HEK293T (cell line): ENCODE results near the gene COG3.

Experiments
- CTCF ChIA-PET: fragments of 350-600 bp; formaldehyde crosslinking; extraction: SDS; loops from one replicate; lab custom pipeline; 2021; ENCODE audit warnings: antibody characterized with exemption, inconsistent platforms; lab: Yijun Ruan, JAX
- POLR2A ChIA-PET: fragments of 350-600 bp; formaldehyde crosslinking; extraction: SDS; loops from one replicate; lab custom pipeline; 2020; ENCODE audit warnings: antibody characterized with exemption, inconsistent platforms; lab: Yijun Ruan, JAX
- DNase-seq: peaks from one replicate; pipeline ENCODE4 v3.0.0; 2012; ENCODE audit warnings: mixed read lengths; ENCODE audit errors: extremely low spot score
- ARNT ChIP-seq: fragments of 450-650 bp; IDR thresholded peaks from 2 replicates; pipeline ENCODE4 v1.6.1; 2017; ENCODE audit warnings: mild to moderate bottlenecking
- BHLHE40 ChIP-seq: fragments of 450-650 bp; IDR thresholded peaks from 2 replicates; pipeline ENCODE4 v1.6.1; 2016; ENCODE audit warnings: mild to moderate bottlenecking, moderate library complexity, borderline replicate concordance
- CTBP1 ChIP-seq: fragments of 450-650 bp; IDR thresholded peaks from 2 replicates; pipeline ENCODE4 v1.6.1; 2016; ENCODE audit warnings: borderline replicate concordance
- ELF4 ChIP-seq: fragments of 450-650 bp; IDR thresholded peaks from 2 replicates; pipeline ENCODE4 v1.6.1; 2017; ENCODE audit warnings: antibody characterized with exemption
- FOXA1 ChIP-seq: fragments of 450-650 bp; IDR thresholded peaks from 2 replicates; pipeline ENCODE4 v1.6.1; 2016; ENCODE audit warnings: mild to moderate bottlenecking
- FOXK2 ChIP-seq: fragments of 450-650 bp; IDR thresholded peaks from 2 replicates; pipeline ENCODE4 v1.6.1; 2016; ENCODE audit warnings: mild to moderate bottlenecking
- FOXM1 ChIP-seq: fragments of 450-650 bp; IDR thresholded peaks from 2 replicates; pipeline ENCODE4 v1.6.1; 2017; ENCODE audit warnings: mild to moderate bottlenecking, borderline replicate concordance
- HDGF ChIP-seq: fragments of 450-650 bp; IDR thresholded peaks from 2 replicates; pipeline ENCODE4 v1.6.1; 2017; ENCODE audit warnings: antibody characterized with exemption, borderline replicate concordance
- L3MBTL2 ChIP-seq: fragments of 450-650 bp; conservative IDR thresholded peaks from 2 replicates; pipeline ENCODE4 v1.6.1; 2016; ENCODE audit warnings: mild to moderate bottlenecking
- LEF1 ChIP-seq: fragments of 450-650 bp; IDR thresholded peaks from 2 replicates; pipeline ENCODE4 v1.6.1; 2017; ENCODE audit warnings: mild to moderate bottlenecking, borderline replicate concordance
- NFRKB ChIP-seq: fragments of 450-650 bp; IDR thresholded peaks from 2 replicates; pipeline ENCODE4 v1.6.1; 2016; ENCODE audit warnings: mild to moderate bottlenecking, moderate library complexity
- PKNOX1 ChIP-seq: fragments of 450-650 bp; IDR thresholded peaks from 2 replicates; pipeline ENCODE4 v1.6.1; 2016
- SP1 ChIP-seq: fragments of 450-650 bp; IDR thresholded peaks from 2 replicates; pipeline ENCODE4 v1.6.1; 2017
- SUZ12 ChIP-seq: fragments of 450-650 bp; IDR thresholded peaks from 2 replicates; pipeline ENCODE4 v1.6.1; 2016; ENCODE audit warnings: mild to moderate bottlenecking
- TARDBP ChIP-seq: fragments of 450-650 bp; IDR thresholded peaks from 2 replicates; pipeline ENCODE4 v1.6.1; 2016
- ZNF384 ChIP-seq: fragments of 450-650 bp; IDR thresholded peaks from 2 replicates; pipeline ENCODE4 v1.6.1; 2016

The COG3 gene

GRCh38 chr13:45542878-45543277, 78.1 kb downstream of the COG3 start:
- POLR2A ChIA-PET, result no interaction called here
- CTCF ChIA-PET, result no interaction called here

GRCh38 chr13:45544520-45544919, 79.8 kb downstream of the COG3 start:
- TF ChIP-seq ARNT, result no peak
- TF ChIP-seq LEF1, result no peak
- TF ChIP-seq CTBP1, result no peak
- TF ChIP-seq ELF4, result no peak
- TF ChIP-seq FOXM1, result no peak
- TF ChIP-seq TARDBP, result no peak
- TF ChIP-seq SP1, result no peak
- TF ChIP-seq ZNF384, result no peak
- ChIA-PET POLR2A (no interaction called here), CTCF (no interaction called here)
- DNase-seq, result no peak

More at GRCh38 chr13:45542878-45543277, 78.1 kb downstream of the COG3 start:
- no peak for DNase-seq
- TF ChIP-seq ZNF384 (no peak), FOXM1 (no peak), BHLHE40 (no peak), FOXA1 (no peak), NFRKB (no peak), ARNT (no peak), SUZ12 (no peak), PKNOX1 (no peak), CTBP1 (no peak), HDGF (no peak), ELF4 (no peak), TARDBP (no peak), FOXK2 (no peak), LEF1 (no peak)

- ChIA-PET CTCF (no interaction called here), POLR2A (no interaction called here)
- DNase-seq, result no peak
- TF ChIP-seq SUZ12, result no peak
- no peak for TF ChIP-seq L3MBTL2
- no peak for TF ChIP-seq FOXM1
- no peak for TF ChIP-seq ARNT
- TF ChIP-seq ELF4, result no peak
Observed at GRCh38 chr13:45545686-45546409, 81.1 kb downstream of the COG3 start.

GRCh38 chr13:45546410-45546765, 81.6 kb downstream of the COG3 start:
- TF ChIP-seq TARDBP, result no peak
- TF ChIP-seq SUZ12, result no peak
- no peak for TF ChIP-seq LEF1
- CTCF ChIA-PET, result no interaction called here
- POLR2A ChIA-PET, result no interaction called here
- no peak for DNase-seq

- CTCF ChIA-PET, result interaction anchor here (0.6 kb wide), 1 partner anchor 589 kb away, joined by 4 read pairs; no protein-coding TSS in a partner anchor
Observed at GRCh38 chr13:45548281-45548680, 83.5 kb downstream of the COG3 start.

GRCh38 chr13:45554604-45555109, 89.9 kb downstream of the COG3 start:
- no peak for DNase-seq
- CTCF ChIA-PET, result no interaction called here
- POLR2A ChIA-PET, result no interaction called here
- TF ChIP-seq L3MBTL2 (no peak), SP1 (no peak), ZNF384 (no peak), FOXA1 (no peak), FOXK2 (no peak)

More at GRCh38 chr13:45548281-45548680, 83.5 kb downstream of the COG3 start:
- DNase-seq, result no peak
- TF ChIP-seq SUZ12, result no peak
- no peak for TF ChIP-seq FOXA1
- no peak for TF ChIP-seq FOXM1
- TF ChIP-seq L3MBTL2, result no peak
- TF ChIP-seq HDGF, result no peak
- no peak for TF ChIP-seq TARDBP
- TF ChIP-seq PKNOX1, result no peak
- no peak for TF ChIP-seq CTBP1
- no peak for TF ChIP-seq ELF4
- no peak for TF ChIP-seq NFRKB
- no peak for TF ChIP-seq ARNT
- no peak for TF ChIP-seq LEF1
- TF ChIP-seq BHLHE40, result no peak
- no peak for TF ChIP-seq SP1
- POLR2A ChIA-PET, result no interaction called here

GRCh38 chr13:45564133-45564776, 99.5 kb downstream of the COG3 start:
- DNase-seq, result no peak
- ChIA-PET POLR2A (no interaction called here), CTCF (no interaction called here)
- no peak for TF ChIP-seq NFRKB
- TF ChIP-seq PKNOX1, result no peak
- no peak for TF ChIP-seq ARNT
